ENCODE measurements around the gene AGRP. TPM values are rescaled to one million over a fixed set of nuclear protein-coding genes. Genes with fewer than 3 reads are reported as not detected.
A peak's percentile ranks its signal among the peaks of the same experiment; 100 is the strongest.

The AGRP gene
- total and polyA plus RNA-seq, 10 donors = 0.15 to 0.91 (median 0.26) TPM; not detected in 6

- intact Hi-C loops (cut with DNase I; ENCODE audit: low total_unique reads) = loop anchor here (10.0 kb wide), 1 partner anchor 279 kb away; the partner anchor contains the start of genes RANBP10 and TSNAXIP1
- no peak overlapping the region for H3K27ac ChIP-seq
- no peaks in the 10 kb centered on the region for H3K36me3 ChIP-seq
- 85 to 95% (median 93%) methylated on average over 3 of the region's 3 CpGs for WGBS, 5 donors
- H3K4me3 ChIP-seq = no peak overlapping the region
- H3K9me3 ChIP-seq = no peaks in the 10 kb centered on the region
- no peak for DNase-seq
- H3K27me3 ChIP-seq (replicated peaks in 1 of 7) = peaks cover 0 to 16% (median 0%) of the 10 kb centered on the region in 7 donors
- TF ChIP-seq POLR2A (IDR thresholded peaks at IDR 0.05) (no peak), POLR2AphosphoS5 (IDR thresholded peaks at IDR 0.05) (no peak)
- TF ChIP-seq, protein P1, sequence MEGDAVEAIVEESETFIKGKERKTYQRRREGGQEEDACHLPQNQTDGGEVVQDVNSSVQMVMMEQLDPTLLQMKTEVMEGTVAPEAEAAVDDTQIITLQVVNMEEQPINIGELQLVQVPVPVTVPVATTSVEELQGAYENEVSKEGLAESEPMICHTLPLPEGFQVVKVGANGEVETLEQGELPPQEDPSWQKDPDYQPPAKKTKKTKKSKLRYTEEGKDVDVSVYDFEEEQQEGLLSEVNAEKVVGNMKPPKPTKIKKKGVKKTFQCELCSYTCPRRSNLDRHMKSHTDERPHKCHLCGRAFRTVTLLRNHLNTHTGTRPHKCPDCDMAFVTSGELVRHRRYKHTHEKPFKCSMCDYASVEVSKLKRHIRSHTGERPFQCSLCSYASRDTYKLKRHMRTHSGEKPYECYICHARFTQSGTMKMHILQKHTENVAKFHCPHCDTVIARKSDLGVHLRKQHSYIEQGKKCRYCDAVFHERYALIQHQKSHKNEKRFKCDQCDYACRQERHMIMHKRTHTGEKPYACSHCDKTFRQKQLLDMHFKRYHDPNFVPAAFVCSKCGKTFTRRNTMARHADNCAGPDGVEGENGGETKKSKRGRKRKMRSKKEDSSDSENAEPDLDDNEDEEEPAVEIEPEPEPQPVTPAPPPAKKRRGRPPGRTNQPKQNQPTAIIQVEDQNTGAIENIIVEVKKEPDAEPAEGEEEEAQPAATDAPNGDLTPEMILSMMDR (IDR thresholded peaks at IDR 0.05 in 8 of 11, conservative IDR thresholded peaks at IDR 0.05 in 3 of 11) = no peak
- peaks cover 13 to 69% (median 37%) of the 10 kb centered on the region in 6 donors for H3K4me1 ChIP-seq
Measured at GRCh38 chr16:67526149-67526791, 42.9 kb upstream of the AGRP start.

- Histone ChIP-seq H3K36me3 (no peaks in the 10 kb centered on the region), H3K9me3 (no peaks in the 10 kb centered on the region), H3K27ac (no peak overlapping the region), H3K4me3 (no peak overlapping the region), H3K27me3 (replicated peaks in 1 of 7) (peaks cover 0 to 11% (median 0%) of the 10 kb centered on the region in 7 donors), H3K4me1 (peaks cover 4 to 69% (median 35%) of the 10 kb centered on the region in 6 donors)
- no peak for DNase-seq
- TF ChIP-seq, protein P1 (IDR thresholded peaks at IDR 0.05 in 8 of 11, conservative IDR thresholded peaks at IDR 0.05 in 3 of 11) = no peak
- TF ChIP-seq POLR2AphosphoS5 (IDR thresholded peaks at IDR 0.05) (no peak), POLR2A (IDR thresholded peaks at IDR 0.05) (no peak)
- 65 to 78% (median 77%) methylated on average over 10 to 11 of the region's 11 CpGs for WGBS, 5 donors
- intact Hi-C loops (cut with DNase I; ENCODE audit: low total_unique reads) = loop anchor here (10.0 kb wide), 1 partner anchor 279 kb away; the partner anchor contains the start of genes RANBP10 and TSNAXIP1
Measured at GRCh38 chr16:67525176-67525860, 42.0 kb upstream of the AGRP start.

GRCh38 chr16:67521095-67521804 is 37.9 kb upstream of the AGRP start:
- Histone ChIP-seq H3K4me3 (peak overlapping the region; percentile 14 to 66 (median 42)), H3K9me3 (no peaks in the 10 kb centered on the region), H3K27me3 (replicated peaks in 1 of 7) (no peaks in the 10 kb centered on the region), H3K4me1 (peaks cover 11 to 75% (median 47%) of the 10 kb centered on the region in 6 donors), H3K27ac (peak overlapping the region; percentile 84 to 97 (median 94)), H3K36me3 (no peaks in the 10 kb centered on the region)
- 0 to 1% (median 0%) methylated on average over 19 to 25 of the region's 25 CpGs for WGBS, 5 donors
- TF ChIP-seq POLR2A (IDR thresholded peaks at IDR 0.05) (no peak), POLR2AphosphoS5 (IDR thresholded peaks at IDR 0.05) (peak; percentile 77 to 83 (median 82))
- TF ChIP-seq, protein P1 (IDR thresholded peaks at IDR 0.05 in 8 of 11, conservative IDR thresholded peaks at IDR 0.05 in 3 of 11) = peak; percentile 80 to 99 (median 90)
- peak; percentile 98 for DNase-seq
- intact Hi-C loops (cut with DNase I; ENCODE audit: low total_unique reads) = loop anchor here (10.0 kb wide), 1 partner anchor 284 kb away; the partner anchor contains the start of genes RANBP10 and TSNAXIP1

All from spleen (tissue), 11 donors.